ENCODE data around the gene TMX4. TPM values are rescaled to one million over a fixed set of nuclear protein-coding genes. Genes with fewer than 3 reads are reported as not detected.

TMX4 gene
- total RNA-seq, 3 donors from 2014 or later: 40.0 to 61.9 (median 60.7) TPM

DNA sequence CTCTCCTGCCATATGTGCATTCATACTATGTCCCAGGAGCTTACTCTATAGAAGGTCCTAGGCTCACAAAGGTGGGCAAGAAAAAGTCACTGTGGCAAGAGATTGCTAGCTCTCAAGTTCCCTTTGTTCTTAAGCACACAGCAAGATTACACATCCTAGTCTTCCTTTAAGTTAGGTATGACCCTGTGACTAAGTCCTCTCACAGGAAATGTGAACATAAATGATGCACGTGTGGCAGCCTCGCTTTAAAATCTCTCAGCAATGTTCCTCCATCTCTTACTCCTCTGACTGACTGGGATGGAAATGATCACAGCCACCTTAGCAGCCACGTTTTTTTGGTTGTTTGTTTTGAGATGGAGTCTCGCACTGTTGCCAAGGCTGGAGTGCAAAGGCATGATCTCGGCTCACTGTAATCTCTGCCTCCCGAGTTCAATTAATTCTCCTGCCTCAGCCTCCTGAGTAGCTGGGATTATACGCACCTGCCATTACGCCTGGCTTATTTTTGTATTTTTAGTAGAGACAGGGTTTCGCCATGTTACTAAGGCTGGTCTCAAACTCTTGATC, 43.6 kb downstream of the TMX4 start:
- TF ChIP-seq POLR2AphosphoS5 (IDR thresholded peaks at IDR 0.05) (no peak), POLR2A (IDR thresholded peaks at IDR 0.05) (no peak)
- TF ChIP-seq, protein P1, sequence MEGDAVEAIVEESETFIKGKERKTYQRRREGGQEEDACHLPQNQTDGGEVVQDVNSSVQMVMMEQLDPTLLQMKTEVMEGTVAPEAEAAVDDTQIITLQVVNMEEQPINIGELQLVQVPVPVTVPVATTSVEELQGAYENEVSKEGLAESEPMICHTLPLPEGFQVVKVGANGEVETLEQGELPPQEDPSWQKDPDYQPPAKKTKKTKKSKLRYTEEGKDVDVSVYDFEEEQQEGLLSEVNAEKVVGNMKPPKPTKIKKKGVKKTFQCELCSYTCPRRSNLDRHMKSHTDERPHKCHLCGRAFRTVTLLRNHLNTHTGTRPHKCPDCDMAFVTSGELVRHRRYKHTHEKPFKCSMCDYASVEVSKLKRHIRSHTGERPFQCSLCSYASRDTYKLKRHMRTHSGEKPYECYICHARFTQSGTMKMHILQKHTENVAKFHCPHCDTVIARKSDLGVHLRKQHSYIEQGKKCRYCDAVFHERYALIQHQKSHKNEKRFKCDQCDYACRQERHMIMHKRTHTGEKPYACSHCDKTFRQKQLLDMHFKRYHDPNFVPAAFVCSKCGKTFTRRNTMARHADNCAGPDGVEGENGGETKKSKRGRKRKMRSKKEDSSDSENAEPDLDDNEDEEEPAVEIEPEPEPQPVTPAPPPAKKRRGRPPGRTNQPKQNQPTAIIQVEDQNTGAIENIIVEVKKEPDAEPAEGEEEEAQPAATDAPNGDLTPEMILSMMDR (IDR thresholded peaks at IDR 0.05): no peak
- Histone ChIP-seq H3K27ac (no peak overlapping the region), H3K4me3 (no peak overlapping the region), H3K4me1 (no peaks in the 10 kb centered on the region), H3K27me3 (no peaks in the 10 kb centered on the region), H3K36me3 (no peaks in the 10 kb centered on the region), H3K9me3 (no peaks in the 10 kb centered on the region)
- intact Hi-C loops (cut with DNase I; ENCODE audit: low total_unique reads): no loop called here
- DNase-seq (ENCODE audit: low spot score in 2 of 2): no peak

DNA sequence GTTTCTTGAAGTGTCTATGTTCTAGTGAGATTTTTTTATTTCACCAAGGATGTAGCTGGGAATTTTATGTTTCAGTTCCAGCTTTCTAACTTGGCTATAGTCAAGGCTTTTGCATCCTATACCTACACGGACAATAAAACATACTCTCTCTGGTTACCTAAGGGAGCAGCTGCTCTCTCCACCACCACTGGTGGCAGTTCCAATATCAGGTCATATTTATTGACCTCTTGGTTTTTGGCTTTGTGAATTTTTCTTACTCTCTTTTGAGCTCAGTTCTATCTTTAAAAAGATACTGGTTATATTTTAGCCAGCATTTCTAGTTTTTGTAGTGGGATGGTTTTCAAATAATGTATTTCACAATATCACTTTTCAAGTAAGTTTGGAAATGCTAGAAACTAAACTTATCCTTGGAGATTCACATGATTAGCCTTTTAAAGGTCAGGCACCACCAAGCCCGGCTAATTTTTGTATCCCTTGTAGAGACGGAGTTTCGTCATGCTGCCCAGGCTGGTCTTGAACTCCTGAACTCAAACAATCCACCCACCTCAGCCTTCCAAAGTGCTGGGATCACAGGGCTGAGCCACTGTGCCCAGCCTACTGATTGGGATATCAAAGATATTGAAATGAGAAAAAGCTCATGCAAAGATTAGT, 44.7 kb downstream of the TMX4 start:
- H3K27me3 ChIP-seq: no peaks in the 10 kb centered on the region
- no peaks in the 10 kb centered on the region for H3K36me3 ChIP-seq
- TF ChIP-seq POLR2AphosphoS5 (IDR thresholded peaks at IDR 0.05) (no peak), POLR2A (IDR thresholded peaks at IDR 0.05) (no peak)
- TF ChIP-seq, protein P1 (IDR thresholded peaks at IDR 0.05): no peak
- no peak for DNase-seq (ENCODE audit: low spot score in 2 of 2)
- intact Hi-C loops (cut with DNase I; ENCODE audit: low total_unique reads): no loop called here
- no peak overlapping the region for H3K4me3 ChIP-seq
- no peak overlapping the region for H3K27ac ChIP-seq
- H3K4me1 ChIP-seq: no peaks in the 10 kb centered on the region
- no peaks in the 10 kb centered on the region for H3K9me3 ChIP-seq

DNA sequence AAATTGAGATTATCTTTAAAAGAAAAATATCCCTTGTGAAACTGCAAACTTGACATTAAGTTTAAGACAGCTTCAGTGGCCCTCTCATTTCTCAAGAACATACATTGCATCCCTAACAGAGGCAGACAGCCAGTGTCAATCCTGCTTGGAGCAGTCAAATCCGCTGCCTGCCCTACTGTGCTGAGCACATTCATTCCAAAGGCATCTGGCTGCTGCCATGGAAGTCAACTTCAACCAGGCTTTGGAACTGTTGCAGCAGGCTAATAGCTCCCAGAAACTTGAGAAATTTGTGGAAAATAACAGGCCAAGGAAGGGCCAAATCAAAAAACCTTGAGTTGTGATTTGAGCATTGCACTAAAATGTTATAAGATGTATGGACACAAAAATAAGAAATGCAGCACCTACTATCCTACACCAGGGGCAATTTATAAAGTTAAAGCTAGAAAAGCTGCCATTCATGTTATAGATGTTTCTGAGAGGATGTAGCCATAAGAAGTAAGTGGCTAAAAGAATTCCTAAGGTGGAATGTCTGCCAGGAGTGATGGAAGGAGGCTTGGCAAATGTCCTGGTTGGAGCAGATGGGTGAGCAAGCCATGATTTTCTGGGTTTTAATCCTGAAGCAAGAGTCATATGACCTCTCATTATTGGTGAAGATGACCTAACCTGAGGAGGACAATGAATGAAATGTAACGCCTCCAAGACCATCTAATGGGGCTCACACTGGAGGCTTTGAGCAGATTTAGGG, 47.9 kb downstream of the TMX4 start:
- intact Hi-C loops (cut with DNase I; ENCODE audit: low total_unique reads): no loop called here
- no peaks in the 10 kb centered on the region for H3K36me3 ChIP-seq
- DNase-seq (ENCODE audit: low spot score in 2 of 2): no peak
- TF ChIP-seq POLR2AphosphoS5 (IDR thresholded peaks at IDR 0.05): no peak
- TF ChIP-seq, protein P1 (IDR thresholded peaks at IDR 0.05): no peak
- no peak for TF ChIP-seq POLR2A (IDR thresholded peaks at IDR 0.05)
- H3K9me3 ChIP-seq: no peaks in the 10 kb centered on the region
- H3K4me1 ChIP-seq: no peaks in the 10 kb centered on the region
- no peaks in the 10 kb centered on the region for H3K27me3 ChIP-seq
- no peak overlapping the region for H3K4me3 ChIP-seq
- no peak overlapping the region for H3K27ac ChIP-seq

DNA sequence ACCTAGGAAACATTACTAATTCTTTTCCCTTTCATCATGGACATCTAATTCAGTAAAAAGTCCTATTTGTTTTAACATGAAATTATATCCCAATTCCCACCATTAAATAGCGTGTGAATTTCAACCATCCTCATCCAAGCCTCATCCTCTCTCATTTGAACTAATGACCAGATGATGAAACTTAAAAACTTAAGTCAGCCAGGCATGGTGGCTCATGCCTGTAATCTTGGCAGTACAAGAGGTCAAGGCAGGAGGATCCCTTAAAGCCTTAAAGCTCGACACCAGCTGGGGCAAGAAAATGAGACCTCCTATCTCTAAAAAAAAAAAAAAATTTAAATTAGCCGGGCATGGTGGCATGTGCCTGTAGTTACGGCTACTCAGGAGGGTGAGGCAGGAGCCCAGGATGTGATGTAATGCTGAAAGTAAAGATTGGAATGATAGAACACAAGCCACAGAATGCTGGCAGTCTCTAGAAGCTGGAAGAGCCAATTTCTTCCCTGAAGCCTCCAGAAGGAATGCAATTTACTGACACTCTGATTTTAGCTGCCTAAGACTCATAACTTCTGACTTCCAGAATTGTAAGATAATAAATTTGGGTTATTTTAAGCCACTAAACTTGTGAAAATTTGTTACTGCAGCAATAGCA, 52.2 kb downstream of the TMX4 start:
- intact Hi-C loops (cut with DNase I; ENCODE audit: low total_unique reads): no loop called here
- Histone ChIP-seq H3K27me3 (no peaks in the 10 kb centered on the region), H3K27ac (no peak overlapping the region), H3K4me1 (no peaks in the 10 kb centered on the region), H3K4me3 (no peak overlapping the region), H3K36me3 (no peaks in the 10 kb centered on the region), H3K9me3 (no peaks in the 10 kb centered on the region)
- DNase-seq (ENCODE audit: low spot score in 2 of 2): peak in 1 of 2 donors; percentile 35
- TF ChIP-seq POLR2AphosphoS5 (IDR thresholded peaks at IDR 0.05) (no peak), POLR2A (IDR thresholded peaks at IDR 0.05) (no peak)
- TF ChIP-seq, protein P1 (IDR thresholded peaks at IDR 0.05): no peak

Data from breast epithelium (tissue), 4 donors.